ENCODE measurements around the gene IFNL1.

- TF ChIP-seq, protein P1, sequence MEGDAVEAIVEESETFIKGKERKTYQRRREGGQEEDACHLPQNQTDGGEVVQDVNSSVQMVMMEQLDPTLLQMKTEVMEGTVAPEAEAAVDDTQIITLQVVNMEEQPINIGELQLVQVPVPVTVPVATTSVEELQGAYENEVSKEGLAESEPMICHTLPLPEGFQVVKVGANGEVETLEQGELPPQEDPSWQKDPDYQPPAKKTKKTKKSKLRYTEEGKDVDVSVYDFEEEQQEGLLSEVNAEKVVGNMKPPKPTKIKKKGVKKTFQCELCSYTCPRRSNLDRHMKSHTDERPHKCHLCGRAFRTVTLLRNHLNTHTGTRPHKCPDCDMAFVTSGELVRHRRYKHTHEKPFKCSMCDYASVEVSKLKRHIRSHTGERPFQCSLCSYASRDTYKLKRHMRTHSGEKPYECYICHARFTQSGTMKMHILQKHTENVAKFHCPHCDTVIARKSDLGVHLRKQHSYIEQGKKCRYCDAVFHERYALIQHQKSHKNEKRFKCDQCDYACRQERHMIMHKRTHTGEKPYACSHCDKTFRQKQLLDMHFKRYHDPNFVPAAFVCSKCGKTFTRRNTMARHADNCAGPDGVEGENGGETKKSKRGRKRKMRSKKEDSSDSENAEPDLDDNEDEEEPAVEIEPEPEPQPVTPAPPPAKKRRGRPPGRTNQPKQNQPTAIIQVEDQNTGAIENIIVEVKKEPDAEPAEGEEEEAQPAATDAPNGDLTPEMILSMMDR (IDR thresholded peaks at IDR 0.05) = no peak
- TF ChIP-seq POLR2A (IDR thresholded peaks at IDR 0.05) = no peak
- no peak for TF ChIP-seq POLR2AphosphoS5 (IDR thresholded peaks at IDR 0.05)
These were observed 19.7 kb downstream of the IFNL1 start for GRCh38 chr19:39315933-39316332.

Measured in transverse colon (tissue), 4 donors.